Uterus (tissue), 4 donors: ENCODE measurements around the gene FER1L5. TPM values are rescaled to one million over a fixed set of nuclear protein-coding genes. Genes with fewer than 3 reads are reported as not detected.
A peak's percentile ranks its signal among the peaks of the same experiment; 100 is the strongest.

Experiments used
- DNase-seq, 2 donors: peaks; one replicate each; pipeline ENCODE4 v3.0.0-alpha.2; 2019 to 2020
- H3K27ac ChIP-seq, 2 donors: fragments of 200-600 bp; sonication (generic); 1 replicate in 1 of 2; 2 replicates in 1 of 2; pipeline ENCODE4 v1.5.1; 2016 to 2018
- H3K27me3 ChIP-seq, 2 donors: fragments of 200-600 bp; sonication (generic); one replicate each; pipeline ENCODE4 v1.5.1; 2018 to 2019; ENCODE audit warnings: control low read depth in 1 of 2
- H3K36me3 ChIP-seq, 2 donors: fragments of 200-600 bp; sonication (generic); one replicate each; pipeline ENCODE4 v1.5.1; 2019; ENCODE audit warnings: control low read depth in 1 of 2
- H3K4me1 ChIP-seq, 2 donors: fragments of 200-600 bp; sonication (generic); one replicate each; pipeline ENCODE4 v1.5.1; 2018 to 2019; ENCODE audit warnings: control low read depth in 1 of 2
- H3K4me3 ChIP-seq, 2 donors: fragments of 200-600 bp; sonication (generic); 1 replicate in 1 of 2; 2 replicates in 1 of 2; pipeline ENCODE4 v1.5.1; 2018 to 2019; ENCODE audit warnings: mild to moderate bottlenecking in 1 of 2
- H3K9me3 ChIP-seq, 2 donors: fragments of 200-600 bp; sonication (generic); one replicate each; pipeline ENCODE4 v1.5.1; 2019; ENCODE audit warnings: control low read depth in 1 of 2
- POLR2A ChIP-seq, 2 donors: fragments of 450-650 bp; IDR thresholded peaks; one replicate each; pipeline ENCODE4 v1.6.1; 2016; ENCODE audit warnings: antibody characterized with exemption in 2 of 2, mild to moderate bottlenecking in 1 of 2, moderate library complexity in 1 of 2
- intact Hi-C: fragments of 100-400 bp; cut with DNase I; formaldehyde crosslinking; loops from one replicate; pipeline ENCODE4 v1.15.1; 2023; ENCODE audit warnings: low total_unique reads
- total RNA-seq, 4 donors: library from RNA; depleted of rRNA in 3 of 4; stranded (reverse); fragments of >200 nt in 3 of 4; gene quantifications; one replicate each; pipeline versions ENCODE4 v1.1.0 to v1.2.4, GENCODE V29; 2014 to 2023
- TF ChIP-seq, protein P1 (sequence below), 4 experiments: fragments of 200-600 bp in 2 of 4; fragments of 450-650 bp in 2 of 4; sonication (generic) in 2 of 4; IDR thresholded peaks; one replicate each; pipeline ENCODE4 v1.5.1; 2016 to 2019; ENCODE audit warnings: antibody characterized with exemption in 4 of 4, mild to moderate bottlenecking in 2 of 4, moderate library complexity in 1 of 4
- donor health status: DM: yes; HTN: yes; CAD: no.

The FER1L5 gene
- 1 to 10 TPM in 1 of 4 donors, under 1 TPM in 1, not detected in 2; 0.40 to 1.6 TPM for total RNA-seq

DNA sequence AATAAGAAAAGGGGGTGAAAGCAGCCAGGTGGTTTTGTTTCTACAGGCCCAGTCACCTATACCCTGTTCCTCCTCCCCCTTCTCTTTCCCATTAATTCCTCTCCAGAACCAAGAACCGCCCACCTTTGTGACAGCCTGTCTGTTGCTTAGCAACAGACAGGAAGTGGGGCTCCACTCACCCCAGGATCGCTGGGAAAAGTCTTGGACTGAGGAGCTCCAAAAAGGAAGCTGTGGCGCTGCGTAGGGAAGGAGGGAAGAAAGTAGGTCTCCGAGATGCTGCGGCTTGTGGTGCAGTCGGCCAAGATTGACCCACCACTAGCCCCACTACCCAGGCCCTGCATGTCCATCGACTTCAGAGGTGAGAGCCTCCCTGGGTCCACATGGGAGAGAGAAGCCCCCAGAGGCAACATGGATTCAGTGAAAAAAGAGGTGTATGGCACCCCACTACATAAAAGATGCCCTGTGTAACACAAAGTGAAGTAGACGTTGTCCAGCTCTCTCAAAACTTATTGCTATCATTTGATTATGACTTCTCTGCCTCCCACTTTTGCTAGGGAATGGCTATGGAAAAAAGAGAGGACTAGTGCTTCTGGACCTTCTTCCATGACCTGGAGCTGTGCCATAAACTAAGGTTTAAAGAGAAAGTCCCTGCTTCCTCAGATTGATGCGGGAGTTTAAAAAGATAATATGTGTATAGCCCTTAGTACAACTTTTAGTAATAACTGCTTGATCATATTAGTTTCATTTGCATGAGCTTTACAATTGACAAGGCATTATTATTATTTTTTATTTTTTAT, at the start of gene FER1L5:
Gene FER1L5, plus strand, starts transcription at position 201 of the 797 bp plus-strand sequence. Its CDS starts 73 bp downstream, at position 274.
- H3K27ac ChIP-seq, result peak within 1 kb of the TSS; percentile 25 to 34
- no peak within 1 kb of the TSS for H3K4me3 ChIP-seq
- intact Hi-C loops, result no loop called here

DNA sequence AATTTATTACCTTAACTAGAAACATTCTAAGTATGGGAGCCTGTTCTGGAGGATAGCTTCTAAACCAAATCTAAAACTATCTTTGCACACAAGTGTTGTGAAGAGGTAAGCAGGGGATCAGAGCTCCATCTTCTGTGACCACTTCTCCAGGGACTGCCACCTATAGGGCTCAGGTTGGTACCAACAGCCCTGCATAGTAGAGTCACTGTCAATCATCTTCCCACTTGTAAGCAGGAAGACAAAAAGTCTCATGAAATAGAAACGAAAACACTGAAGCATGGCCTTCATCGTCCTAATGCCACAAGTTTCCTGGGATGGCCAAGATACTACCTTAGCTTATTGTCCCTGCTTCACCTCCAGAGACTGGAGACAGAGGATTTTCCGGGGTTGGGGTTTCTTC, 48.3 kb upstream of the FER1L5 start:
- Histone ChIP-seq H3K27ac (no peak overlapping the region), H3K9me3 (no peaks in the 10 kb centered on the region), H3K4me1 (no peaks in the 10 kb centered on the region), H3K27me3 (no peaks in the 10 kb centered on the region), H3K36me3 (no peaks in the 10 kb centered on the region), H3K4me3 (no peak overlapping the region)
- TF ChIP-seq, protein P1, sequence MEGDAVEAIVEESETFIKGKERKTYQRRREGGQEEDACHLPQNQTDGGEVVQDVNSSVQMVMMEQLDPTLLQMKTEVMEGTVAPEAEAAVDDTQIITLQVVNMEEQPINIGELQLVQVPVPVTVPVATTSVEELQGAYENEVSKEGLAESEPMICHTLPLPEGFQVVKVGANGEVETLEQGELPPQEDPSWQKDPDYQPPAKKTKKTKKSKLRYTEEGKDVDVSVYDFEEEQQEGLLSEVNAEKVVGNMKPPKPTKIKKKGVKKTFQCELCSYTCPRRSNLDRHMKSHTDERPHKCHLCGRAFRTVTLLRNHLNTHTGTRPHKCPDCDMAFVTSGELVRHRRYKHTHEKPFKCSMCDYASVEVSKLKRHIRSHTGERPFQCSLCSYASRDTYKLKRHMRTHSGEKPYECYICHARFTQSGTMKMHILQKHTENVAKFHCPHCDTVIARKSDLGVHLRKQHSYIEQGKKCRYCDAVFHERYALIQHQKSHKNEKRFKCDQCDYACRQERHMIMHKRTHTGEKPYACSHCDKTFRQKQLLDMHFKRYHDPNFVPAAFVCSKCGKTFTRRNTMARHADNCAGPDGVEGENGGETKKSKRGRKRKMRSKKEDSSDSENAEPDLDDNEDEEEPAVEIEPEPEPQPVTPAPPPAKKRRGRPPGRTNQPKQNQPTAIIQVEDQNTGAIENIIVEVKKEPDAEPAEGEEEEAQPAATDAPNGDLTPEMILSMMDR (IDR thresholded peaks at IDR 0.05), result no peak
- no peak for TF ChIP-seq POLR2A (IDR thresholded peaks at IDR 0.05)
- no peak for DNase-seq
- intact Hi-C loops, result no loop called here

More for the DNA sequence above, at the start of gene FER1L5:
- H3K4me1 ChIP-seq, result no peaks in the 10 kb centered on the region
- no peaks in the 10 kb centered on the region for H3K36me3 ChIP-seq
- H3K9me3 ChIP-seq, result no peaks in the 10 kb centered on the region
- H3K27me3 ChIP-seq, result peaks cover 0 to 3% of the 10 kb centered on the region in 2 donors
- TF ChIP-seq, protein P1 (IDR thresholded peaks at IDR 0.05), result no peak
- no peak for TF ChIP-seq POLR2A (IDR thresholded peaks at IDR 0.05)
- DNase-seq, result peak; percentile 37 to 52

DNA sequence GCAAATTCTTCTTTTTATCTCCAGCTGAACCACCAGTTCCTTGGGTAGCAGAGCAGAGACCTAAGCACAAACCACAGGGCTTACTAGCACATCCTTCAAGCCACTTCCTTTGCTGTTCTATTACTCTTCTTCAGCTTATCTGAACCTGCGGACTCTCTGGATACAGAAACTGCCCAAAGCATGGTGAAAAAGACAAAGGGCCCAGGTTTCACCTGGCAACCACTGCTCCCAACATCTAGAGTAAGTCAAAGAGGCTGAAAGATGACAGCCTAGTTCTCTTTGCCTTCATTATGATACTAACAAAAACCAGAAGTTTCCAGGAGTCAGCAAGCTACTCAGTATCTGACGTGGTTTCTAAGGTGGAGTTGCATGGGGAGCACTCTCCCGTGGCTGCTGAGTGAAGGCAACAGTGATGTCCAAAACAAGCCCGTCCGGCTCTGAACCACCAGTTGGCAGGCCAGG, 47.8 kb upstream of the FER1L5 start:
- H3K4me1 ChIP-seq, result no peaks in the 10 kb centered on the region
- no peaks in the 10 kb centered on the region for H3K36me3 ChIP-seq
- no peaks in the 10 kb centered on the region for H3K27me3 ChIP-seq
- intact Hi-C loops, result no loop called here
- no peak overlapping the region for H3K4me3 ChIP-seq
- no peak overlapping the region for H3K27ac ChIP-seq
- TF ChIP-seq, protein P1 (IDR thresholded peaks at IDR 0.05), result no peak
- no peak for TF ChIP-seq POLR2A (IDR thresholded peaks at IDR 0.05)
- no peaks in the 10 kb centered on the region for H3K9me3 ChIP-seq
- no peak for DNase-seq

DNA sequence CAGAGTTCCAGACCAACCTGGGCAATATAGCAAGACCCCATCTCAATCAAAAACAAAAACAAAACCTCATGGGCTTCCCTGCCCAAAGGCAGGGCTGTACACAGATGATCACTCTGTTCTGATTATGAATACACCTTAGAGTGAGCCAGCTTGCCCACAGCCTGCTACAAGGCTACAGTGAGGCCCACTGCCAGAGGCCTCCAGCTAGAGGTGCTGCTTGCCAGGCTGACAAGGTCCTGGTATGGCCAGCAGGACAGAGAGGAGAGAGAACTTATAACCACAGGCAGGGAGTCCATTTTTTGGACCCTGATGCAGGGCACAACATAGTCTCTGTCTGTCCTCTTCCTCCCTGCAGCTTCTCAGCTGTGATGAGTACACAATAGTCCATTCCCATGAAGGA, 46.0 kb upstream of the FER1L5 start:
- H3K4me1 ChIP-seq, result no peaks in the 10 kb centered on the region
- H3K36me3 ChIP-seq, result no peaks in the 10 kb centered on the region
- no peaks in the 10 kb centered on the region for H3K27me3 ChIP-seq
- TF ChIP-seq, protein P1 (IDR thresholded peaks at IDR 0.05), result no peak
- no peak for TF ChIP-seq POLR2A (IDR thresholded peaks at IDR 0.05)
- DNase-seq, result no peak
- no peak overlapping the region for H3K4me3 ChIP-seq
- no peaks in the 10 kb centered on the region for H3K9me3 ChIP-seq
- H3K27ac ChIP-seq, result no peak overlapping the region
- intact Hi-C loops, result no loop called here

DNA sequence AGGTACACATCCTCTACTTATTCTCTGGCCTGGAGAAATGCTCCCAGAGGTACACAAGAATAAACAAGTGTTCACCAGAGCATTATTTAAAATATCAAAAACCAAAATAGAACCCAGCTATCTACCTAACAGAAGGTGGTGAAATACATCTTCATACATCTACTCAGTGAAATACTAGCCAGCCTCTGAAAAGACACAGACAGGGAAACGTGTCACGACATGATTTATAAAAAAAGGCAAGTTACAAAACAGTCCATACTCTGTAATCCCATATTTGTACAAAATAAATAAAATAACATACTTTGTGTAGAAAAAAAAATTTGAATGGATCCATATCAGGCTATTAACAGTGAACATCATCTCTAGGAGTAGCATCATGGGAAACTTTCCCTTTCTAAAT, 42.6 kb upstream of the FER1L5 start:
- intact Hi-C loops, result no loop called here
- Histone ChIP-seq H3K36me3 (no peaks in the 10 kb centered on the region), H3K4me3 (no peak overlapping the region), H3K27ac (no peak overlapping the region), H3K9me3 (no peaks in the 10 kb centered on the region), H3K27me3 (no peaks in the 10 kb centered on the region), H3K4me1 (no peaks in the 10 kb centered on the region)
- no peak for TF ChIP-seq POLR2A (IDR thresholded peaks at IDR 0.05)
- TF ChIP-seq, protein P1 (IDR thresholded peaks at IDR 0.05), result no peak
- DNase-seq, result no peak
